Keratinocyte (primary cell): ENCODE results near the gene ANO7. TPM values are rescaled to one million over a fixed set of nuclear protein-coding genes. Genes with fewer than 3 reads are reported as not detected.

Experiments
- DNase-seq: peaks from one replicate; pipeline ENCODE4 v3.0.0-alpha.2; 2011; ENCODE audit warnings: low read depth, missing footprints, low spot score
- FAIRE-seq: peaks from 2 replicates; lab custom pipeline; 2011; peaks lifted over from hg19 to GRCh38; lab: Jason Lieb, UNC
- H2AFZ ChIP-seq: 2 replicates; pipeline ENCODE4 v1.6.0; 2012; ENCODE audit warnings: low read length, control low read depth, inconsistent platforms; ENCODE audit not compliant: control insufficient read depth
- H3K27ac ChIP-seq: 2 replicates; pipeline ENCODE4 v1.5.1; 2011; ENCODE audit warnings: low read length; ENCODE audit not compliant: control insufficient read depth, insufficient read depth
- H3K27me3 ChIP-seq: 3 replicates; pipeline ENCODE4 v1.6.0; 2011; ENCODE audit warnings: low read length; ENCODE audit not compliant: control insufficient read depth, insufficient read depth; ENCODE audit errors: extremely low read depth
- H3K36me3 ChIP-seq, 2 experiments: 2 replicates in 1 of 2; 3 replicates in 1 of 2; pipeline ENCODE4 v1.5.1; 2011; ENCODE audit warnings: low read length in 2 of 2, mild to moderate bottlenecking in 1 of 2; ENCODE audit not compliant: control insufficient read depth in 2 of 2, insufficient read depth in 2 of 2; ENCODE audit errors: extremely low read depth in 1 of 2
- H3K4me1 ChIP-seq: 3 replicates; pipeline ENCODE4 v1.5.1; 2011; ENCODE audit warnings: low read length; ENCODE audit not compliant: control insufficient read depth, insufficient read depth; ENCODE audit errors: extremely low read depth
- H3K4me2 ChIP-seq: 3 replicates; pipeline ENCODE4 v1.6.0; 2011; ENCODE audit warnings: low read depth, low read length; ENCODE audit not compliant: control insufficient read depth, insufficient read depth; ENCODE audit errors: extremely low read depth
- H3K4me3 ChIP-seq, 3 experiments: fragments of 200-600 bp in 1 of 3; sonication (generic) in 1 of 3; 2 replicates in 2 of 3; 3 replicates in 1 of 3; pipeline ENCODE4 v1.5.1; 2011 to 2016; ENCODE audit warnings: low read length in 3 of 3, mild to moderate bottlenecking in 3 of 3, control low read depth in 2 of 3, inconsistent platforms in 1 of 3, low read depth in 1 of 3, mixed read lengths in 1 of 3, mixed run types in 1 of 3, moderate library complexity in 1 of 3; ENCODE audit not compliant: control insufficient read depth in 2 of 3, insufficient read depth in 2 of 3; ENCODE audit errors: extremely low read depth in 1 of 3
- H3K79me2 ChIP-seq: 2 replicates; pipeline ENCODE4 v1.6.0; 2012; ENCODE audit warnings: low read length; ENCODE audit not compliant: control insufficient read depth, insufficient read depth
- H3K9ac ChIP-seq: 3 replicates; pipeline ENCODE4 v1.6.0; 2011; ENCODE audit warnings: low read length; ENCODE audit not compliant: control insufficient read depth, insufficient read depth; ENCODE audit errors: extremely low read depth
- H3K9me1 ChIP-seq: 3 replicates; pipeline ENCODE4 v1.6.0; 2011; ENCODE audit warnings: low read length; ENCODE audit not compliant: control insufficient read depth, insufficient read depth; ENCODE audit errors: extremely low read depth
- H3K9me3 ChIP-seq: 2 replicates; pipeline ENCODE4 v1.5.1; 2012; ENCODE audit warnings: low read depth, low read length; ENCODE audit not compliant: control insufficient read depth
- H4K20me1 ChIP-seq: 3 replicates; pipeline ENCODE4 v1.6.0; 2011; ENCODE audit warnings: low read length; ENCODE audit not compliant: control insufficient read depth, insufficient read depth; ENCODE audit errors: extremely low read depth
- EZH2 ChIP-seq: IDR thresholded peaks from one replicate; pipeline ENCODE4 v1.6.1; 2012; ENCODE audit warnings: inconsistent platforms, mild to moderate bottlenecking, low read length, moderate library complexity
- dilution Hi-C: fragments of 300-500 bp; cut with MboI; formaldehyde crosslinking; loops from one replicate; pipeline ENCODE4 v1.7.0; 2020; ENCODE audit warnings: low sequenced_read_pairs; ENCODE audit not compliant: extremely low pct_ligation_motif_present
- polyA plus RNA-seq, 5 experiments: library from polyadenylated mRNA; depleted of rRNA in 3 of 5; stranded (reverse) in 3 of 5; stranded (forward) in 1 of 5; unstranded in 1 of 5; fragments of >200 nt; gene quantifications; 1 replicate in 1 of 5; 2 replicates in 3 of 5; 3 replicates in 1 of 5; pipeline versions ENCODE4 v1.2.1 to v1.2.3, GENCODE V29; 2011 to 2012; ENCODE audit warnings: missing spikeins in 2 of 5, low read depth in 1 of 5, low replicate concordance in 1 of 5
- TF ChIP-seq, protein P1 (sequence below), 3 experiments: IDR thresholded peaks in 1 of 3; conservative IDR thresholded peaks in 1 of 3; optimal IDR thresholded peaks in 1 of 3; 2 replicates in 2 of 3; 3 replicates in 1 of 3; pipeline versions ENCODE3 to v1.5.1; 2011; ENCODE audit warnings: low read length in 3 of 3, mild to moderate bottlenecking in 3 of 3, moderate library complexity in 2 of 3, control low read depth in 1 of 3, inconsistent platforms in 1 of 3; ENCODE audit not compliant: insufficient read depth in 2 of 3; ENCODE audit errors: extremely low read depth in 1 of 3

The ANO7 gene
- polyA plus RNA-seq, 1 donor (not counting 4 experiments of a cell fraction or from before 2014, with no cell fraction given): 0.14 TPM

DNA sequence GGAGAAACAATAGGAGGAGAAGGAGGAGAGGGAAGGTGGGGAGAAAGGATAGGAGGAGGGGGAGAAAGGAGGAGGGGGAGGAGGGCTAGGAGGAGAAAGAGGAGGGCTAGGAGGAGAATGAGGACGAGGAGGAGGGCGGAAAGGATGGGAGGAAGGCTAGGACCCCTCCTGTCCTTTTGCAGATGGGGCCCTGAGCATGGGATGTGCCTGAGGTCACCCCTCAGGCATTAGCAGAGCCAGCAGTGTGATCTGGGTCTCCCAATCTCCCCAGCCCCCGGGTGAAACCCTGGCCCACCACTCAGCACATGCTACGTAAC lies 601 bp upstream of the ANO7 start:
- DNase-seq: no peak
- H3K36me3 ChIP-seq: peaks cover 0 to 1% of the 10 kb centered on the region in 2 experiments
- no peak overlapping the region for H2AFZ ChIP-seq
- H3K9me1 ChIP-seq: no peaks in the 10 kb centered on the region
- H4K20me1 ChIP-seq: no peaks in the 10 kb centered on the region
- H3K4me2 ChIP-seq: no peak overlapping the region
- H3K9me3 ChIP-seq: no peaks in the 10 kb centered on the region
- H3K9ac ChIP-seq: no peak overlapping the region
- H3K79me2 ChIP-seq: no peaks in the 10 kb centered on the region
- dilution Hi-C loops: no loop called here
- no peak for FAIRE-seq
- no peak overlapping the region for H3K27ac ChIP-seq
- H3K4me1 ChIP-seq: no peaks in the 10 kb centered on the region
- TF ChIP-seq, protein P1, sequence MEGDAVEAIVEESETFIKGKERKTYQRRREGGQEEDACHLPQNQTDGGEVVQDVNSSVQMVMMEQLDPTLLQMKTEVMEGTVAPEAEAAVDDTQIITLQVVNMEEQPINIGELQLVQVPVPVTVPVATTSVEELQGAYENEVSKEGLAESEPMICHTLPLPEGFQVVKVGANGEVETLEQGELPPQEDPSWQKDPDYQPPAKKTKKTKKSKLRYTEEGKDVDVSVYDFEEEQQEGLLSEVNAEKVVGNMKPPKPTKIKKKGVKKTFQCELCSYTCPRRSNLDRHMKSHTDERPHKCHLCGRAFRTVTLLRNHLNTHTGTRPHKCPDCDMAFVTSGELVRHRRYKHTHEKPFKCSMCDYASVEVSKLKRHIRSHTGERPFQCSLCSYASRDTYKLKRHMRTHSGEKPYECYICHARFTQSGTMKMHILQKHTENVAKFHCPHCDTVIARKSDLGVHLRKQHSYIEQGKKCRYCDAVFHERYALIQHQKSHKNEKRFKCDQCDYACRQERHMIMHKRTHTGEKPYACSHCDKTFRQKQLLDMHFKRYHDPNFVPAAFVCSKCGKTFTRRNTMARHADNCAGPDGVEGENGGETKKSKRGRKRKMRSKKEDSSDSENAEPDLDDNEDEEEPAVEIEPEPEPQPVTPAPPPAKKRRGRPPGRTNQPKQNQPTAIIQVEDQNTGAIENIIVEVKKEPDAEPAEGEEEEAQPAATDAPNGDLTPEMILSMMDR (optimal IDR thresholded peaks at IDR 0.05 in 1 of 3, IDR thresholded peaks at IDR 0.05 in 1 of 3, conservative IDR thresholded peaks at IDR 0.05 in 1 of 3; ENCODE audit: extremely low read depth in 1 of 3, insufficient read depth in 2 of 3, low read length in 3 of 3): no peak
- no peak for TF ChIP-seq EZH2
- no peak overlapping the region for H3K4me3 ChIP-seq
- peaks cover 25% of the 10 kb centered on the region for H3K27me3 ChIP-seq

DNA sequence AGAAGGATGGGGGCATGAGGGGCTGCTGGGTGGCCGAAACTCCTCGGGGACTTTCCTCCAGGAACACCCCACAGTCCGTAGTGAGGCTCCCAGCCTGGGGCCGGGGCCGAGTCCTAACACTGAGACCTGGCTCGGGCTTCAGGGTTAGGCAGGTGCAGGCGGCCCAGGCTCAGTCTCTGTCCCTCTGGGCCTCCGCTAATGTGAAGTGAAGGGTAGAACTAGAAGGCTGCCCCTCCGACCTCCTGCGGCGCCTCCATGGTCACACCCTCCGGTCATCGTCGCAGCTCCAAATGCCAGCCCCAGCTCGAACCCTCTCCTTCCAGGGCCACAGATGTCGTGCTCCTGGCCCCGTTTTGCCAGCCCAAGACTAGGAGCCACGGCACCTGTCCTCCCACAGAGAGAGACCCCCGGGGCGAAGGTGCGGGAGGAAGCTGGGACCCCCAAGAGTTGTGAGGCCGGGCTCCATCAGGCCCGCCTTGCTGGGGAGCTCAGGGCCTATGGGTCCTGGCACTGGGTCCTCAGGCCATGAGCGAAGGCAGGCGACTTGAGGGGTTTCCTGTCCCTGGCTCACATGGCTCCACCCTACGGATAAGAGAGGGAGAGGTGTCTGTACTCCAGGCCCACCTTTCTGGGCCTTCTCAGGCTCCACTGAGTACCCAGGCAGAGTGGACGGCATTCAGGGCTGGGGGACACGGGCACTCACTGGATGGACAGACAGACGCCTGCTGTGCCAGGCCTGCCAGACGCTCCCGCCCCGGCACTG lies 797 bp downstream of the ANO7 start:
- Histone ChIP-seq H4K20me1 (no peaks in the 10 kb centered on the region), H3K79me2 (no peaks in the 10 kb centered on the region), H3K4me1 (no peaks in the 10 kb centered on the region), H3K9me1 (no peaks in the 10 kb centered on the region), H3K4me2 (no peak overlapping the region), H2AFZ (no peak overlapping the region), H3K27ac (no peak overlapping the region), H3K4me3 (no peak overlapping the region), H3K27me3 (peaks cover 25% of the 10 kb centered on the region), H3K36me3 (no peaks in the 10 kb centered on the region), H3K9me3 (no peaks in the 10 kb centered on the region), H3K9ac (no peak overlapping the region)
- no peak for TF ChIP-seq EZH2
- TF ChIP-seq, protein P1 (optimal IDR thresholded peaks at IDR 0.05 in 1 of 3, IDR thresholded peaks at IDR 0.05 in 1 of 3, conservative IDR thresholded peaks at IDR 0.05 in 1 of 3; ENCODE audit: extremely low read depth in 1 of 3, insufficient read depth in 2 of 3, low read length in 3 of 3): no peak
- no peak for DNase-seq
- dilution Hi-C loops: no loop called here
- no peak for FAIRE-seq
